Stimulated activated effector memory CD8-positive, alpha-beta T cell treated with anti-CD3 and anti-CD28 coated beads, Interleukin-12 subunit alpha, Interleukin-12 subunit beta, amount 100 ng/mL, for 72 hours (primary cell): ENCODE measurements around the gene PCDHA5.
"Not testable (repeated sequence)": the region's sequence is repeated elsewhere in the genome, so short reads cannot be mapped to it uniquely, and the experiment has no call there.

Experiments used
- ATAC-seq: fragments of 150-1000 bp; cut with Tn5 transposase; 2 replicates; pipeline ENCODE4 v1.10.0; 2021
- DNase-seq, 2 donors: peaks; one replicate each; pipeline ENCODE4 v3.0.0; 2021 to 2022; ENCODE audit warnings: low spot score in 2 of 2
- H3K27ac Mint-ChIP-seq: one replicate; pipeline ENCODE4 v1.8.0; 2022; ENCODE audit warnings: mild to moderate bottlenecking, mixed read lengths
- H3K36me3 Mint-ChIP-seq: one replicate; pipeline ENCODE4 v1.8.0; 2022; ENCODE audit warnings: mild to moderate bottlenecking, mixed read lengths
- H3K4me1 Mint-ChIP-seq: one replicate; pipeline ENCODE4 v1.8.0; 2022; ENCODE audit warnings: mixed read lengths
- H3K4me3 Mint-ChIP-seq: one replicate; pipeline ENCODE4 v1.8.0; 2022; ENCODE audit warnings: mild to moderate bottlenecking, mixed read lengths
- H3K9me3 Mint-ChIP-seq: one replicate; pipeline ENCODE4 v1.8.0; 2022; ENCODE audit warnings: mixed read lengths

The PCDHA5 gene

DNA sequence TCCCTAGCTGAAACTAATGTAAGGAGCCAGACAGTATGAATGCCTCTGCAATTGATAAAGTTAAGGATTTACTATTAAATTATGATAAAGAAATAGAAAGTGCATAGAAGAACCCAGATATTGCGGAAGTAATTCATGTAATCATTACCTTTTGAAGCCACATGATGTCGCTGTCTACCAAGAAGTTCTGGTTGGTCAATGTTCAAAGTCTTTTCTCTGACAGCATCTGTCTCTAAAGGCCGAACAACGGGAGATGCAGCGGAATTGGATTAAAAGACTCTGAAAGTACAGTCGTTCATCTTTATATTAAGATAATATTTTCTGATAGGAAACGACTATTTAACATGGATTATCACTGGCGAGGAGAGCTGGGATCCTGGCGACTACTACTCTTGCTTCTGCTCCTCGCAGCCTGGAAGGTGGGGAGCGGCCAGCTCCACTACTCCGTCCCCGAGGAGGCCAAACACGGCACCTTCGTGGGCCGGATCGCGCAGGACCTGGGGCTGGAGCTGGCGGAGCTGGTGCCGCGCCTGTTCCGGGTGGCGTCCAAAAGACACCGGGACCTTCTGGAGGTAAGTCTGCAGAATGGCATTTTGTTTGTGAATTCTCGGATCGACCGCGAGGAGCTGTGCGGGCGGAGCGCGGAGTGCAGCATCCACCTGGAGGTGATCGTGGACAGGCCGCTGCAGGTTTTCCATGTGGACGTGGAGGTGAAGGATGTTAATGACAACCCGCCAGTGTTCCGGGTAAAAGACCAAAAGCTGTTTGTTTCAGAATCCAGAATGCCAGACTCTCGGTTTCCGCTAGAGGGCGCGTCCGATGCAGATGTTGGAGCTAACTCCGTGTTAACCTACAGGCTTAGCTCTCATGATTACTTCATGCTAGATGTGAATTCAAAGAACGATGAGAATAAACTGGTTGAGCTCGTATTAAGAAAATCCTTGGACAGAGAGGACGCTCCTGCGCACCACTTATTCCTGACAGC, 19.9 kb downstream of the PCDHA5 start, which contains the start of gene PCDHA8:
PCDHA8 (plus strand) TSS at position 210 of the 985 bp plus-strand sequence; CDS start at position 345, 135 bp downstream.
- Mint-ChIP-seq H3K4me3 (no peak within 1 kb of the TSS), H3K4me1 (no peaks in the 10 kb centered on the region), H3K27ac (no peak within 1 kb of the TSS), H3K9me3 (peaks cover 5% of the 10 kb centered on the region), H3K36me3 (no peaks in the 10 kb centered on the region)
- no peak for DNase-seq
- ATAC-seq, result no peak

DNA sequence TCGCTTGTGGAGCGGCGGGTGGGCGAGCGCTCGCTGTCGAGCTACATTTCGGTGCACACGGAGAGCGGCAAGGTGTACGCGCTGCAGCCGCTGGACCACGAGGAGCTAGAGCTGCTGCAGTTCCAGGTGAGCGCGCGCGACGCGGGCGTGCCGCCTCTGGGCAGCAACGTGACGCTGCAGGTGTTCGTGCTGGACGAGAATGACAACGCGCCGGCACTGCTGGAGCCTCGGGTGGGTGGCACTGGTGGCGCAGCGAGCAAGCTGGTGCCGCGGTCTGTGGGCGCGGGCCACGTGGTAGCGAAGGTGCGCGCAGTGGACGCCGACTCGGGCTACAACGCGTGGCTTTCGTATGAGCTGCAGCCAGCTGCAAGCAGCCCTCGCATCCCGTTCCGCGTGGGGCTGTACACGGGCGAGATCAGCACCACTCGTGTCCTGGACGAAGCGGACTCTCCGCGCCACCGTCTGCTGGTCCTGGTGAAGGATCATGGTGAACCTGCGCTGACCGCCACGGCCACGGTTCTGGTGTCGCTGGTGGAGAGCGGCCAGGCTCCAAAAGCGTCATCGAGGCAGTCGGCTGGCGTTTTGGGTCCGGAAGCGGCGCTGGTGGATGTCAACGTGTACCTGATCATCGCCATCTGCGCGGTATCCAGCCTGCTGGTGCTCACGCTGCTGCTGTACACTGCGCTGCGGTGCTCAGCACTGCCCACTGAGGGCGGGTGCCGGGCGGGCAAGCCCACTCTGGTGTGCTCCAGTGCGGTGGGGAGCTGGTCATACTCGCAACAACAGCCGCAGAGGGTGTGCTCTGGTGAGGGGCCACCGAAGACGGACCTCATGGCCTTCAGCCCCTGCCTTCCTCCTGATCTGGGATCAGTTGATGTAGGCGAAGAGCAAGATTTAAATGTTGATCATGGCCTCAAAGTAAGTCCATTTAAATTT, 21.7 kb downstream of the PCDHA5 start:
- ATAC-seq, result no peak
- Mint-ChIP-seq H3K9me3 (peaks cover 3% of the 10 kb centered on the region), H3K4me3 (no peak overlapping the region)

DNA sequence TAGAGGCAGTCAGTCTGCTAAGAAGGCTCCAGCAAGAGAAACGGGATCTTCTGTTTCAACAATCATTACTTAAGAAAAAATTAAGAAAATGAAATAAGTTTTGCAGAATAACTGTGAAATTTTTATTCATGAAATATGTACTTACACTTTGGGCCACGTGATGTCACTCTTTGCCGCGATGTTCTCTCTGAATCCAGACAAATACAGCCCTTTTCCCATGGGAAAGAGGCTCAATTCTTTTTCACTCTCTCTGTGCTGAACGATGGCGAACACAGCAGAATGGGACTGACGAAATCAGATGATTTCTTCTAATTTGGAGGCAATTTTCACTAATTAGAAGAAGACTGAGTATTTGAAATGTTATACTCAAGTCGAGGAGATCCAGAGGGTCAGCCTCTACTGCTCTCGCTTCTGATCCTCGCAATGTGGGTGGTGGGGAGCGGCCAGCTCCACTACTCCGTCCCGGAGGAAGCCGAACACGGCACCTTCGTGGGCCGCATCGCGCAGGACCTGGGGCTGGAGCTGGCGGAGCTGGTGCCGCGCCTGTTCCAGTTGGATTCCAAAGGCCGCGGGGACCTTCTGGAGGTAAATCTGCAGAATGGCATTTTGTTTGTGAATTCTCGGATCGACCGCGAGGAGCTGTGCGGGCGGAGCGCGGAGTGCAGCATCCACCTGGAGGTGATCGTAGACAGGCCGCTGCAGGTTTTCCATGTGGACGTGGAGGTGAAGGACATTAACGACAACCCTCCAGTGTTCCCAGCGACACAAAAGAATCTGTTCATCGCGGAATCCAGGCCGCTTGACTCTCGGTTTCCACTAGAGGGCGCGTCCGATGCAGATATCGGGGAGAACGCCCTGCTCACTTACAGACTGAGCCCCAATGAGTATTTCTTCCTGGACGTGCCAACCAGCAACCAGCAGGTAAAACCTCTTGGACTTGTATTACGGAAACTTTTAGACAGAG, 27.0 kb downstream of the PCDHA5 start, which contains the start of gene PCDHA9:
PCDHA9 (plus strand) TSS at position 244 of the 964 bp plus-strand sequence; CDS start at position 358, 114 bp downstream.
- not testable (repeated sequence) for ATAC-seq, DNase-seq, H3K27ac Mint-ChIP-seq, H3K4me3 Mint-ChIP-seq, H3K36me3 Mint-ChIP-seq, H3K4me1 Mint-ChIP-seq, H3K9me3 Mint-ChIP-seq

More for the DNA sequence above, 21.7 kb downstream of the PCDHA5 start:
- Mint-ChIP-seq H3K4me1 (no peaks in the 10 kb centered on the region), H3K36me3 (no peaks in the 10 kb centered on the region), H3K27ac (no peak overlapping the region)
- no peak for DNase-seq

DNA sequence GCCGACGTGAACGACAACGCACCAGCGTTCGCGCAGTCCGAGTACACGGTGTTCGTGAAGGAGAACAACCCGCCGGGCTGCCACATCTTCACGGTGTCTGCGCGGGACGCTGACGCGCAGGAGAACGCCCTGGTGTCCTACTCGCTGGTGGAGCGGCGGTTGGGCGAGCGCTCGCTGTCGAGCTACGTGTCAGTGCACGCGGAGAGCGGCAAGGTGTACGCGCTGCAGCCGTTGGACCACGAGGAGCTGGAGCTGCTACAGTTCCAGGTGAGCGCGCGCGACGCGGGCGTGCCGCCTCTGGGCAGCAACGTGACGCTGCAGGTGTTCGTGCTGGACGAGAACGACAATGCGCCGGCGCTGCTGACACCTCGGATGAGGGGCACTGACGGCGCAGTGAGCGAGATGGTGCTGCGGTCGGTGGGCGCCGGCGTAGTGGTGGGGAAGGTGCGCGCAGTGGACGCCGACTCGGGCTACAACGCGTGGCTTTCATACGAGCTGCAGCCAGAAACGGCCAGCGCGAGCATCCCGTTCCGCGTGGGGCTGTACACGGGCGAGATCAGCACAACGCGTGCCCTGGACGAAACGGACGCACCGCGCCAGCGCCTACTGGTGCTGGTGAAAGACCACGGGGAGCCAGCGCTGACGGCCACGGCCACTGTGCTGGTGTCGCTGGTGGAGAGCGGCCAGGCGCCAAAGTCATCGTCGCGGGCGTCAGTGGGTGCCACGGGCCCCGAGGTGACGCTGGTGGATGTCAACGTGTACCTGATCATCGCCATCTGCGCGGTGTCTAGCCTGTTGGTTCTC, 28.6 kb downstream of the PCDHA5 start:
- H3K27ac Mint-ChIP-seq, ATAC-seq, H3K4me3 Mint-ChIP-seq, H3K4me1 Mint-ChIP-seq, H3K36me3 Mint-ChIP-seq, DNase-seq, H3K9me3 Mint-ChIP-seq: not testable (repeated sequence)

DNA sequence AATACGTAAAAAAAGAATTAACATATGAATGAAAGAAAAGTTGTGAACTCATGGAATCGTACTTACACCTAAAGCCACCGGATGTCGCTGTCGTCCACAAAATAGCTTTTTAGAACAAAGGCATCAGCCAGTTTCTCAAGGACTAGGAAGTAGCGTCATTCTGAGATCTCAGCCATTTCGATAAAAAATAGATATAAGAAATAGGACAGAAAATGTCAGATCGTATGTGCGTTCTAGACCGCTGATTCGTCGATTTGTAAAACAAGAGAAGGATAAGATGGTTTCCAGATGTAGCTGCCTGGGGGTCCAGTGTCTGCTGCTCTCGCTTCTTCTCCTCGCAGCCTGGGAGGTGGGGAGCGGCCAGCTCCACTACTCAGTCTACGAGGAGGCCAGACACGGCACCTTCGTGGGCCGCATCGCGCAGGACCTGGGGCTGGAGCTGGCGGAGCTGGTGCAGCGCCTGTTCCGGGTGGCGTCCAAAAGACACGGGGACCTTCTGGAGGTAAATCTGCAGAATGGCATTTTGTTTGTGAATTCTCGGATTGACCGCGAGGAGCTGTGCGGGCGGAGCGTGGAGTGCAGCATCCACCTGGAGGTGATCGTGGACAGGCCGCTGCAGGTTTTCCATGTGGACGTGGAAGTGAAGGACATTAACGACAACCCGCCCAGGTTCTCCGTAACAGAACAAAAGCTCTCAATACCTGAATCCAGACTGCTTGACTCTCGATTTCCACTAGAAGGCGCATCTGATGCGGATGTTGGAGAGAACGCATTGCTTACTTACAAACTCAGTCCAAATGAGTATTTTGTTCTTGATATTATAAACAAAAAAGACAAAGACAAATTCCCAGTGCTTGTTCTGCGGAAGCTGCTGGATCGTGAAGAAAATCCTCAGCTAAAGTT, 34.6 kb downstream of the PCDHA5 start, which contains the start of gene PCDHA10:
PCDHA10 (plus strand) TSS at position 126 of the 903 bp plus-strand sequence; CDS start at position 278, 152 bp downstream.
- Mint-ChIP-seq H3K36me3 (no peaks in the 10 kb centered on the region), H3K27ac (no peak within 1 kb of the TSS)
- DNase-seq, result no peak

DNA sequence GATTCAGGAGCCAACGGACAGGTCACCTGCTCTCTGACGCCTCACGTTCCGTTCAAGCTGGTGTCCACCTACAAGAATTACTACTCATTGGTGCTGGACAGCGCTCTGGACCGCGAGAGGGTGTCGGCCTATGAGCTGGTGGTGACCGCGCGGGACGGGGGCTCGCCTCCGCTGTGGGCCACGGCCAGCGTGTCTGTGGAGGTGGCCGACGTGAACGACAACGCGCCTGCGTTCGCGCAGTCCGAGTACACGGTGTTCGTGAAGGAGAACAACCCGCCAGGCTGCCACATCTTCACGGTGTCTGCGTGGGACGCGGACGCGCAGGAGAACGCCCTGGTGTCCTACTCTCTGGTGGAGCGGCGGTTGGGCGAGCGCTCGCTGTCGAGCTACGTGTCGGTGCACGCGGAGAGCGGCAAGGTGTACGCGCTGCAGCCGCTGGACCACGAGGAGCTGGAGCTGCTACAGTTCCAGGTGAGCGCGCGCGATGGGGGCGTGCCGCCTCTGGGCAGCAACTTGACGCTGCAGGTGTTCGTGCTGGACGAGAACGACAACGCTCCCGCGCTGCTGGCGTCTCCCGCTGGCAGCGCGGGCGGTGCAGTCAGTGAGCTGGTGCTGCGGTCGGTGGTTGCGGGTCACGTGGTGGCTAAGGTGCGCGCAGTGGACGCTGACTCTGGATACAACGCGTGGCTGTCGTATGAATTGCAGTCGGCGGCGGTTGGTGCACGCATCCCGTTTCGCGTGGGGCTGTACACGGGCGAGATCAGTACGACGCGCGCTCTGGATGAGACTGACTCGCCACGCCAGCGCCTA, 36.0 kb downstream of the PCDHA5 start:
- Mint-ChIP-seq H3K27ac (no peak overlapping the region), H3K4me1 (no peaks in the 10 kb centered on the region), H3K4me3 (no peak overlapping the region), H3K9me3 (no peaks in the 10 kb centered on the region), H3K36me3 (no peaks in the 10 kb centered on the region)
- no peak for DNase-seq
- no peak for ATAC-seq

More for the DNA sequence above, 34.6 kb downstream of the PCDHA5 start, which contains the start of gene PCDHA10:
- H3K4me1 Mint-ChIP-seq, result no peaks in the 10 kb centered on the region
- ATAC-seq, result no peak
- H3K4me3 Mint-ChIP-seq, result no peak within 1 kb of the TSS
- no peaks in the 10 kb centered on the region for H3K9me3 Mint-ChIP-seq

DNA sequence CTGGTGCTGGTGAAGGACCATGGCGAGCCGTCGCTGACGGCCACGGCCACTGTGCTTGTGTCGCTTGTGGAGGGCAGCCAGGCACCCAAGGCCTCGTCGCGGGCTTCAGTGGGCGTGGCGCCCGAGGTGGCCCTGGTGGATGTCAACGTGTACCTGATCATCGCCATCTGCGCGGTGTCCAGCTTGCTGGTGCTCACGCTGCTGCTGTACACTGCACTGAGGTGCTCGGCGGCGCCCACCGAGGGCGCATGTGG, 36.5 kb downstream of the PCDHA5 start:
- Mint-ChIP-seq H3K4me1 (no peaks in the 10 kb centered on the region), H3K36me3 (no peaks in the 10 kb centered on the region), H3K9me3 (no peaks in the 10 kb centered on the region), H3K27ac (no peak overlapping the region), H3K4me3 (no peak overlapping the region)
- DNase-seq (no peak), ATAC-seq (no peak)

DNA sequence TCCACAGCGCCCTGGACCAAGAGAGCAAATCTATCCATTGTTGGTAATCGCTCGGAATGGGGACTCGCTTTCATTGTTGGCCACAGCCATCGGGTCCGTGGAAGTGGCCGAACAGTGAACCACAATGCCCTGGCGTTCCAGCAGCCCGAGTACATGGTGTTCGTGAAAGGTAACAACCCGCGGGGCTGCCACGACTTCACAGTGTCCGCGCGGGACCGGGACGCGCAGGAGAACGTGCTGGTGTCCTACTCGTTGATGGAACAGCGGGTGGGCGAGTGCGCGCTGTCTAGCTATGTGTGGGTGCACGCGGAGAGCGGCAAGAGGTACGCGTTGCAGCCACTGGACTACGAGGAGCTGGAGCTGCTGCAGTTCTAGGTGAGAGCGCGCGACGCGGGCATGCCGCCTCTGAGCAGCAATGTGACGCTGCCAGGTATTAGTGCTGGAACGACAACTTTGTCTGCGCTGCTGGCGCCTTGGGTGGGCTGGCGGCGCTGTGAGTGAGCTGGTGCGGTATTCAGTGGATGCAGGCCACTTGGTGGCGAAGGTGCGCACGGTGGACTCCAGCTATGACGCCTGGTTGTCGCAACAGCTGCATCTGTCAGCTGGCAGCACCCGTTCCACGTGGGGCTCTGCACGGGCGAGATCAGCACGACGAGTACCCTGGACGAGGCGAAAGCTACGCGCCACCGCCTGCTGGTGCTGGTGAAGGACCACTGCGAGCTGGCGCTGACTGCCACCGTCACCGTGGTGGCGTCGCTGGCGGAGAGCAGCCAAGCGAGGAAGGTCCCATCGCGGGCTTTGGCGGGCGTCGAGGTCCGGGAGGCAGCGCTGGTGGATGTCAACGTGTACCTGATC, 41.3 kb downstream of the PCDHA5 start:
- no peak for DNase-seq
- ATAC-seq, result no peak
- Mint-ChIP-seq H3K4me1 (no peaks in the 10 kb centered on the region), H3K27ac (no peak overlapping the region), H3K36me3 (no peaks in the 10 kb centered on the region), H3K9me3 (peaks cover 3% of the 10 kb centered on the region), H3K4me3 (no peak overlapping the region)

DNA sequence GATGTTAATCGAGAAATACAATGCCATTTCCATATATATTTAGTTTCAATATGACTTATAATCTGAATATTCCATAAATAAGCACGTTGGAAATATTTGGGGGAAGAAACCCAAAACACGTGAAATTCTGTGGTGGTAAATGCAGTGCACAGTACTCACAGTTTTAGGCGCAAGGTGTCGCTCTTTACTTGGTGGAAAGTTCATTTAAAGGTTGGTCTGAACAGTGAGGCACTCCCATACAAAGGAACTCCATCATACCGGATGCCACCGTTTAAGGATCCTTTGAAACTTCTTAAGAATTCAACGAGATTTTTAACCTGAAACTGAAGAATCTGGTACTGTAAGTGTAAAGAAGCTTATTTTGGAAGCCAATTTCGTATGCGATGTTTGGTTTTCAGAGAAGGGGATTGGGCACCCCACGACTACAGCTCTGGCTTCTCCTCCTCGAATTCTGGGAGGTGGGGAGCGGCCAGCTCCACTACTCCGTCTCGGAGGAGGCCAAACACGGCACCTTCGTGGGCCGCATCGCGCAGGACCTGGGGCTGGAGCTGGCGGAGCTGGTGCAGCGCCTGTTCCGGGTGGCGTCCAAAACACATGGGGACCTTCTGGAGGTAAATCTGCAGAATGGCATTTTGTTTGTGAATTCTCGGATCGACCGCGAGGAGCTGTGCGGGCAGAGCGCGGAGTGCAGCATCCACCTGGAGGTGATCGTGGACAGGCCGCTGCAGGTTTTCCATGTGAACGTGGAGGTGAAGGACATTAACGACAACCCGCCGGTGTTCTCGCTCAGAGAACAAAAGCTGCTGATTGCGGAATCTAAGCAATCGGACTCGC, 47.5 kb downstream of the PCDHA5 start, which contains the start of gene PCDHA11:
PCDHA11 (plus strand) TSS at position 237 of the 834 bp plus-strand sequence; CDS start at position 384, 147 bp downstream.
- ATAC-seq (no peak), DNase-seq (no peak)
- no peaks in the 10 kb centered on the region for H3K4me1 Mint-ChIP-seq
- no peak within 1 kb of the TSS for H3K4me3 Mint-ChIP-seq
- no peak within 1 kb of the TSS for H3K27ac Mint-ChIP-seq
- no peaks in the 10 kb centered on the region for H3K36me3 Mint-ChIP-seq
- peaks cover 3% of the 10 kb centered on the region for H3K9me3 Mint-ChIP-seq

DNA sequence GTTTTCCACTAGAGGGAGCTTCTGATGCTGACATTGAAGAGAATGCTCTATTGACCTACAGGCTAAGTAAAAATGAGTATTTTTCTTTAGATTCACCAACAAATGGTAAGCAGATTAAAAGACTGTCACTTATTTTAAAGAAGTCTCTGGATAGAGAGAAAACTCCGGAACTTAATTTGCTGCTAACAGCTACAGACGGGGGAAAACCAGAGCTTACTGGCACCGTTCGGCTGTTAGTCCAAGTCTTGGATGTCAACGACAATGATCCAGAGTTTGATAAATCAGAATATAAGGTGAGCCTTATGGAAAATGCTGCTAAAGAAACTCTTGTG, 48.1 kb downstream of the PCDHA5 start:
- H3K9me3 Mint-ChIP-seq, result peaks cover under 1% of the 10 kb centered on the region
- no peak overlapping the region for H3K4me3 Mint-ChIP-seq
- no peaks in the 10 kb centered on the region for H3K36me3 Mint-ChIP-seq
- DNase-seq (no peak), ATAC-seq (no peak)
- H3K27ac Mint-ChIP-seq, result no peak overlapping the region
- no peaks in the 10 kb centered on the region for H3K4me1 Mint-ChIP-seq
